ENCODE data around the gene OST4.

OST4 gene

DNA sequence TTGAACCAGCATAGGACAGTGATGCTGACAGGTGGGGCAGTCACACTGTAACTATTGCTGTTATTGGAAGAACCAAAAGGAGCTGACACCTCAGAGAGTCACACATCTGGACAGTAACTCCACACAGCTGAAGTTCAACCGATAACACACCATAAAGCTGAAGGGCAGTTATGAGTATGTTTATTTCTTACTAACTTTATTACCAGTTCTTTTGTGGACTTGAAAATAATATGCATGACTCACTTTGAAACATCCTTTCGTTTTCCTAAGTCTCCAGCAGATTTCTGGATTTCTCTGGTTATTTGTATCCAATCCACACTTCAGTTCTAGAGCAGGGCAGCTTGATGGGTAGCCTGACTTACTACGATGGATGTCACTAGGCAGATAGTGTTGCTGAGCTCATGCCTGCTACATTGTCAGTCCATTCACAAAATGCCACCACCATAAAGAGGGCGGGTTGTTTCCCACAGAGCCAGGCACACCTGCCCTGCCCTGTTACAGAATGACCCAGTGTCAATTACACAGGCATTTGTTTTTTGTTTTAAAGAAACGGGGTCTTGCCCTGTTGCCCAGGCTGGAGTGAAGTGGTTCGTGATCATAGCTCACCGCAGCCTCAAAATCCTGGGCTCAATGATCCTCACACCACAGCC lies 28.3 kb downstream of the OST4 start:
- DNase-seq (ENCODE audit: low read depth), result no peak
- H3K27me3 ChIP-seq (replicated peaks; ENCODE audit: control insufficient read depth, insufficient read depth, low read length), result no peaks in the 10 kb centered on the region

DNA sequence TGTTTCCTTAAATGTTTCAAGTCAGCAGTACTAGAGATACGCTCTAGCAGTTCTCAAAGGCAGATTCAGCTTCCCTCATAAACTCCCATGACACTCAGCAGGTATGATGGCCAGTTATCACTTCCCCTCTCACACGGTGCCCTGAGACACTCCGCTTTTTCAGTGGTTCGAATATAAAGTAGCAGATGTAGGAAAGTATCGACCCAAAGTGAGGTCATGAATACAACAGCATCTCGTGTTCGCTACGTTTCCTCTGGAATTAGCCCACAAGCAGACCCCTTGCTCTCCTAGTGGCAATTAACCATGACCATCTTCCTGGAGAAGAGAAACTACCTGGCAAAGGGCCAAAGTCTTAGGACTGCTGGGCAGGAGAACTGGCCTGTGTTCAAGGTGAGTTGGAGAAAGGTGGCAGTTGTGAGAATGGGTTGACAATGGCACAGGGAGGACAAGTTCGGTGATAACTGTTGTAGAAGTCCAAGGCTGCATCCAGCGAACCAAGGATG lies 29.2 kb downstream of the OST4 start:
- Histone ChIP-seq H3K27me3 (replicated peaks; ENCODE audit: control insufficient read depth, insufficient read depth, low read length) (no peaks in the 10 kb centered on the region), H3K36me3 (ENCODE audit: control insufficient read depth, insufficient read depth, low read length, severe bottlenecking) (peaks cover 56% of the 10 kb centered on the region), H3K9ac (ENCODE audit: low read length) (no peak overlapping the region), H3K9me3 (ENCODE audit: control insufficient read depth, low read length) (no peaks in the 10 kb centered on the region), H3K4me3 (ENCODE audit: low read length) (no peak overlapping the region), H3K4me1 (ENCODE audit: control insufficient read depth, insufficient read depth, low read length) (no peaks in the 10 kb centered on the region)
- peak; percentile 18 for DNase-seq (ENCODE audit: low read depth)

More for the DNA sequence above, 28.3 kb downstream of the OST4 start:
- H3K36me3 ChIP-seq (ENCODE audit: control insufficient read depth, insufficient read depth, low read length, severe bottlenecking), result peaks cover 47% of the 10 kb centered on the region
- no peak overlapping the region for H3K4me3 ChIP-seq (ENCODE audit: low read length)
- no peaks in the 10 kb centered on the region for H3K4me1 ChIP-seq (ENCODE audit: control insufficient read depth, insufficient read depth, low read length)
- H3K9me3 ChIP-seq (ENCODE audit: control insufficient read depth, low read length), result no peaks in the 10 kb centered on the region
- H3K9ac ChIP-seq (ENCODE audit: low read length), result no peak overlapping the region

DNA sequence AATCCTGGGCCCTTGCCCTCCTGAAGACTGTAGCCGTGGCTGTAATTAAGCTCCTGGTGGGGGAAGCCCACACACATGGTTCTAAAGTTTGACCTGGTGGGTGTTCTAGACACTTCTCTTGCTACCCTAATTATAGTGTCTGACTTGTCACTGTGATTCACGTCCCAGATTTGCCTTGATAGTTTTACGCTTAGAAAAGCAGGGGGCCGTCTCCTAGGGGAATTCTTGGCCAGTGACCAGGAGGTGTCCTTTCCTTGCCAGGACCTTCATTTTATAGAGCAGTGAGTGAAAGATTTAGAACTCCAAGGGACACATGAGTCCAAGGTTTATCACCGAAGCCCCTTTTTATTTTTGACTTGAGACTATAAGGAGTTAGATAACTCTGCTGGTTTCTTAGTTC lies 29.7 kb downstream of the OST4 start:
- no peak overlapping the region for H3K4me3 ChIP-seq (ENCODE audit: low read length)
- no peak overlapping the region for H3K9ac ChIP-seq (ENCODE audit: low read length)
- H3K36me3 ChIP-seq (ENCODE audit: control insufficient read depth, insufficient read depth, low read length, severe bottlenecking), result peaks cover 61% of the 10 kb centered on the region
- H3K27me3 ChIP-seq (replicated peaks; ENCODE audit: control insufficient read depth, insufficient read depth, low read length), result no peaks in the 10 kb centered on the region
- DNase-seq (ENCODE audit: low read depth), result no peak
- no peaks in the 10 kb centered on the region for H3K9me3 ChIP-seq (ENCODE audit: control insufficient read depth, low read length)
- H3K4me1 ChIP-seq (ENCODE audit: control insufficient read depth, insufficient read depth, low read length), result no peaks in the 10 kb centered on the region

- Histone ChIP-seq H3K27me3 (replicated peaks; ENCODE audit: control insufficient read depth, insufficient read depth, low read length) (no peaks in the 10 kb centered on the region), H3K4me1 (ENCODE audit: control insufficient read depth, insufficient read depth, low read length) (peaks cover 6% of the 10 kb centered on the region), H3K36me3 (ENCODE audit: control insufficient read depth, insufficient read depth, low read length, severe bottlenecking) (peaks cover 76% of the 10 kb centered on the region), H3K4me3 (ENCODE audit: low read length) (no peak overlapping the region), H3K9me3 (ENCODE audit: control insufficient read depth, low read length) (no peaks in the 10 kb centered on the region), H3K9ac (ENCODE audit: low read length) (no peak overlapping the region)
- no peak for DNase-seq (ENCODE audit: low read depth)
These were observed 31.2 kb downstream of the OST4 start for GRCh38 chr2:27040282-27040681.

DNA sequence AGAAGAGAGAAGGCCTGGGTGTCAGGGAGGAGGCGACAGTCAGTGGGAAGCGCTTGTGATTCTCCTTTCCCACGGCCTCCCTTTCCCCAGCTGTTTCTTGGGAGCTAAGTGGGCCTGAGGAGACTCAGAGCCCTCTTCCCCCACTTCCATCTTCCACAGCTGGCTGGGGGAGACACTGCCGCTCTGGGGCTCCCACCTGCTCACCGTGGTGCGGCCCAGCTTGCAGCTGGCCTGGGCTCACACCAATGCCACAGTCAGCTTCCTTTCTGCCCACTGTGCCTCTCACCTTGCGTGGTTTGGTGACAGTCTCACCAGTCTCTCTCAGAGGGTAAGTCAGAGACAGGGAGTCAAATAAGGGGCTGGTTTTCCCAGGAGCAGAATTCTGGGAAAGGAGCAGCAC lies 31.6 kb downstream of the OST4 start:
- Histone ChIP-seq H3K27me3 (replicated peaks; ENCODE audit: control insufficient read depth, insufficient read depth, low read length) (no peaks in the 10 kb centered on the region), H3K9me3 (ENCODE audit: control insufficient read depth, low read length) (no peaks in the 10 kb centered on the region), H3K4me1 (ENCODE audit: control insufficient read depth, insufficient read depth, low read length) (peaks cover 10% of the 10 kb centered on the region), H3K9ac (ENCODE audit: low read length) (no peak overlapping the region), H3K4me3 (ENCODE audit: low read length) (no peak overlapping the region), H3K36me3 (ENCODE audit: control insufficient read depth, insufficient read depth, low read length, severe bottlenecking) (peaks cover 80% of the 10 kb centered on the region)
- DNase-seq (ENCODE audit: low read depth), result no peak

DNA sequence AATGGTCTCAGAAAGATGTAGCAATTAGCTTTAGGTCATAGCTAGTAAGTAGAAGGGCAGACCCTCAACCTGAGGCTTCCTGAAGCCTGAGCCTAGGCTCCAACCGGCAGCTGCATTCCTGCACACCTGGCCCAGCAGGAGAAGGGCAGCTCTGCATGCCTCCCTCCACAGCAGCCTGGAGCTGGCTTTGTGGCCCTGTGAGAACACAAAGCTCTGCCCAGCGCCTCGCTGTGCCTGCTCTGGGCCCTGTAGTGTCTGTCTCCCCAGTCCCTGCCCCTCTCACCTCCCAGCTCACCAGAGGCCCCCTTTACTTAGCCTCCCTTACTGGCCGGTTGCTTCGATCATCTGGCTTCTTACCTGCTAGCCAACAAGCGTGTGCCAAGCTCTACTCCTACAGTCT lies 32.0 kb downstream of the OST4 start:
- H3K9me3 ChIP-seq (ENCODE audit: control insufficient read depth, low read length), result no peaks in the 10 kb centered on the region
- H3K36me3 ChIP-seq (ENCODE audit: control insufficient read depth, insufficient read depth, low read length, severe bottlenecking), result peaks cover 82% of the 10 kb centered on the region
- DNase-seq (ENCODE audit: low read depth), result no peak

GRCh38 chr2:27038631-27039339 lies 32.7 kb downstream of the OST4 start:
- no peak for DNase-seq (ENCODE audit: low read depth)
- Histone ChIP-seq H3K36me3 (ENCODE audit: control insufficient read depth, insufficient read depth, low read length, severe bottlenecking) (peaks cover 82% of the 10 kb centered on the region), H3K4me1 (ENCODE audit: control insufficient read depth, insufficient read depth, low read length) (peaks cover 18% of the 10 kb centered on the region), H3K4me3 (ENCODE audit: low read length) (no peak overlapping the region), H3K9me3 (ENCODE audit: control insufficient read depth, low read length) (no peaks in the 10 kb centered on the region), H3K27me3 (replicated peaks; ENCODE audit: control insufficient read depth, insufficient read depth, low read length) (no peaks in the 10 kb centered on the region), H3K9ac (ENCODE audit: low read length) (no peak overlapping the region)

More for the DNA sequence above, 32.0 kb downstream of the OST4 start:
- no peak overlapping the region for H3K9ac ChIP-seq (ENCODE audit: low read length)
- H3K4me1 ChIP-seq (ENCODE audit: control insufficient read depth, insufficient read depth, low read length), result peaks cover 12% of the 10 kb centered on the region
- no peak overlapping the region for H3K4me3 ChIP-seq (ENCODE audit: low read length)
- H3K27me3 ChIP-seq (replicated peaks; ENCODE audit: control insufficient read depth, insufficient read depth, low read length), result no peaks in the 10 kb centered on the region

- DNase-seq (ENCODE audit: low read depth), result no peak
- Histone ChIP-seq H3K27me3 (replicated peaks; ENCODE audit: control insufficient read depth, insufficient read depth, low read length) (no peaks in the 10 kb centered on the region), H3K9me3 (ENCODE audit: control insufficient read depth, low read length) (no peaks in the 10 kb centered on the region), H3K4me1 (ENCODE audit: control insufficient read depth, insufficient read depth, low read length) (peaks cover 20% of the 10 kb centered on the region), H3K4me3 (ENCODE audit: low read length) (no peak overlapping the region), H3K36me3 (ENCODE audit: control insufficient read depth, insufficient read depth, low read length, severe bottlenecking) (peaks cover 82% of the 10 kb centered on the region), H3K9ac (ENCODE audit: low read length) (no peak overlapping the region)
These were observed 33.4 kb downstream of the OST4 start for GRCh38 chr2:27038012-27038411.

DNA sequence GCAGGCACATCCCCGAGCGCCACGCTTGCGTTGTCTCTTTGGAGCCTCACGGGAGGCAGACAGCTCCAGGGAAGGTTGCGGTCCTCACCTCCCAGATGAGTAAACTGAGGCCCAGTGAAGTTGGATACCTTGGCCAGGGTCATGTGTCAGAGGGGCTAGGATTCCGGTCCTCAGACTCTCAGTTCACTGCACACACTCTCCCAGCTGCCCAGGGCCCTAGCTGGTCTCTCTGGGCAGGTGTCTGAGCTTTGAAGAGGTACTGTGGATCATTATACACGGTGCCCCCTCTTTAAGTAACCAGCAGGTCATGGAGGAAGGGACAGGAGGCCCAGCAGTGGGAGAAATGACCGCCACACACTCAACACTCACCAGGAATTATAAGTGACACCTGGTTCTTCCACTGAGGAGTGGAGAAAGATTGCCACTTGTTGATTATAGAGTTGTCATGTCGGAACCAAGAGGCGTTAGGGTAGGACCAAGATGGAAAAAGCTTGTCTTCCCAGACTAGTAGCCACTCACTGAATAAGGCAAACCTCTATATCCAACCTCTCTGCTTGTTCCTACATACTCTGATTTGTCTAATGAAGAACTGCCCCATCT lies 38.1 kb downstream of the OST4 start:
- Histone ChIP-seq H3K27me3 (replicated peaks; ENCODE audit: control insufficient read depth, insufficient read depth, low read length) (no peaks in the 10 kb centered on the region), H3K4me1 (ENCODE audit: control insufficient read depth, insufficient read depth, low read length) (peaks cover 33% of the 10 kb centered on the region)

GRCh38 chr2:27032495-27033252 lies 38.8 kb downstream of the OST4 start, which contains the start of gene TMEM214:
TMEM214 (plus strand) TSS chr2:27032965; CDS start chr2:27033016, 51 bp downstream.
- no peaks in the 10 kb centered on the region for H3K9me3 ChIP-seq (ENCODE audit: control insufficient read depth, low read length)
- peak within 1 kb of the TSS; percentile 98 for H3K9ac ChIP-seq (ENCODE audit: low read length)
- peaks cover 39% of the 10 kb centered on the region for H3K36me3 ChIP-seq (ENCODE audit: control insufficient read depth, insufficient read depth, low read length, severe bottlenecking)
- peaks cover 33% of the 10 kb centered on the region for H3K4me1 ChIP-seq (ENCODE audit: control insufficient read depth, insufficient read depth, low read length)
- peak within 1 kb of the TSS; percentile 99 for H3K4me3 ChIP-seq (ENCODE audit: low read length)
- DNase-seq (ENCODE audit: low read depth), result peak; percentile 93
- H3K27me3 ChIP-seq (replicated peaks; ENCODE audit: control insufficient read depth, insufficient read depth, low read length), result no peaks in the 10 kb centered on the region

More for the DNA sequence above, 38.1 kb downstream of the OST4 start:
- peak overlapping the region; percentile 99 for H3K4me3 ChIP-seq (ENCODE audit: low read length)
- no peaks in the 10 kb centered on the region for H3K9me3 ChIP-seq (ENCODE audit: control insufficient read depth, low read length)
- peaks cover 41% of the 10 kb centered on the region for H3K36me3 ChIP-seq (ENCODE audit: control insufficient read depth, insufficient read depth, low read length, severe bottlenecking)
- peak overlapping the region; percentile 98 for H3K9ac ChIP-seq (ENCODE audit: low read length)
- peak; percentile 22 for DNase-seq (ENCODE audit: low read depth)

- Histone ChIP-seq H3K4me1 (ENCODE audit: control insufficient read depth, insufficient read depth, low read length) (peaks cover 18% of the 10 kb centered on the region), H3K27me3 (replicated peaks; ENCODE audit: control insufficient read depth, insufficient read depth, low read length) (no peaks in the 10 kb centered on the region), H3K36me3 (ENCODE audit: control insufficient read depth, insufficient read depth, low read length, severe bottlenecking) (peaks cover 34% of the 10 kb centered on the region), H3K9ac (ENCODE audit: low read length) (no peak overlapping the region), H3K9me3 (ENCODE audit: control insufficient read depth, low read length) (no peaks in the 10 kb centered on the region), H3K4me3 (ENCODE audit: low read length) (no peak overlapping the region)
- DNase-seq (ENCODE audit: low read depth), result no peak
These were observed 42.4 kb downstream of the OST4 start for GRCh38 chr2:27029051-27029450.

All from adipocyte (in vitro differentiated cells).